Heart right ventricle (tissue), 16 donors: Measurements from ENCODE around the gene MCF2L2. TPM values are rescaled to one million over a fixed set of nuclear protein-coding genes. Genes with fewer than 3 reads are reported as not detected.
A peak's percentile ranks its signal among the peaks of the same experiment; 100 is the strongest.

ENCODE experiments used
- ATAC-seq, 8 donors: fragments of 200-7000 bp; cut with Tn5 transposase; one replicate each; pipeline ENCODE4 v1.9.1; 2020; ENCODE audit warnings: mild to moderate bottlenecking in 8 of 8, moderate library complexity in 8 of 8, moderate number of reproducible peaks in 1 of 8
- DNase-seq, 2 donors: peaks; one replicate each; pipeline ENCODE4 v3.0.0-alpha.2; 2020
- H3K27ac ChIP-seq, 10 donors: fragments of 200-600 bp; sonication (generic) in 2 of 10; one replicate each; pipeline versions ENCODE4 v1.5.0 to v1.8.0; 2020 to 2022; ENCODE audit warnings: mild to moderate bottlenecking in 3 of 10
- H3K27me3 ChIP-seq, 7 donors: fragments of 200-600 bp; one replicate each; pipeline ENCODE4 v1.8.0; 2021 to 2022; ENCODE audit warnings: mild to moderate bottlenecking in 2 of 7
- H3K36me3 ChIP-seq, 9 donors: fragments of 200-600 bp; sonication (generic) in 1 of 9; one replicate each; pipeline versions ENCODE4 v1.5.0 to v1.8.0; 2020 to 2022; ENCODE audit warnings: mild to moderate bottlenecking in 2 of 9
- H3K4me1 ChIP-seq, 9 donors: fragments of 200-600 bp; sonication (generic) in 1 of 9; one replicate each; pipeline versions ENCODE4 v1.5.0 to v1.8.0; 2020 to 2022; ENCODE audit warnings: mild to moderate bottlenecking in 4 of 9
- H3K4me3 ChIP-seq, 10 donors: fragments of 200-600 bp; sonication (generic) in 2 of 10; one replicate each; pipeline versions ENCODE4 v1.5.0 to v1.8.0; 2020 to 2022; ENCODE audit warnings: mild to moderate bottlenecking in 7 of 10, moderate library complexity in 2 of 10
- H3K9me3 ChIP-seq, 11 donors: fragments of 200-600 bp in 10 of 11; sonication (generic) in 2 of 11; one replicate each; pipeline versions ENCODE4 v1.5.0 to v1.8.0; 2013 to 2022; ENCODE audit warnings: mild to moderate bottlenecking in 2 of 11, control low read depth in 1 of 11, moderate library complexity in 1 of 11
- WGBS, 2 donors: extraction: QIAGEN DNeasy Blood & Tissue Kit; methylation state at CpG; one replicate each; pipeline ENCODE4 v1.1.7; 2013; ENCODE audit warnings: inconsistent platforms in 1 of 2; 5-methylcytosine and 5-hydroxymethylcytosine counted together
- intact Hi-C, 10 donors: fragments of 100-400 bp; cut with DNase I; formaldehyde crosslinking; loops; one replicate each; pipeline versions ENCODE4 v1.11.1 to v1.14.2; 2022
- polyA plus RNA-seq, 2 donors: library from polyadenylated mRNA; stranded (reverse); fragments of 200-250 nt; gene quantifications; one replicate each; pipeline ENCODE4 v1.2.3, GENCODE V29; 2013
- total RNA-seq, 10 donors: library from RNA; stranded (reverse); fragmentation: NEBNext Ultra II Directional in 3 of 10; extraction: Animal tissue kit (Norgen Biotek cat#: 25700) in 3 of 10; gene quantifications; one replicate each; pipeline versions ENCODE4 v1.2.1 to v1.2.4, GENCODE V29; 2021 to 2023
- TF ChIP-seq, protein P1 (sequence below), 9 donors: fragments of 200-600 bp; sonication (generic) in 2 of 9; IDR thresholded peaks; one replicate each; pipeline versions ENCODE4 v1.5.0 to v1.8.0; 2021 to 2022; ENCODE audit warnings: antibody characterized with exemption in 9 of 9, mild to moderate bottlenecking in 5 of 9, moderate library complexity in 1 of 9
- donor health status: Arrhythmogenic right ventricular cardiomyopathy.
- donor health status: ischemic (EF 13 %, LVEDD 7.1; RV severe dilation, severe dysfunction).
- donor health status: healthy with polysubstance abuse.
- donor health status: DM: no; HTN: yes; CAD: no.
- donor health status: DM: no; HTN: no; CAD: no.
- donor health status: ischemic (EF 25% LVEDD 6.9; RV normal size, moderate dysfunction).
- donor health status: ischemic (EF 25% LVEDD 5.7; RV mildly dilated, moderate dysfunction).
- donor health status: healthy.
- donor health status: DM: yes; HTN: yes; CAD: no.
- donor health status: Ischemic cardiomyopathy.
- donor health status: ischemic (EF 35%, LVEDD 5.7; RV mildly dilated, moderate dysfunction).
- donor health status: nonischemic (EF 11% LVEDD 7.7; RV severe dilation, severe dysfunction).
- donor health status: DM: yes; HTN: yes; CAD: no.
- donor health status: PGD.
- donor health status: ischemic (EF 29% LVEDD 5.4; RV normal size, mild dysfunction).
- donor health status: nonischemic (EF 23%, LVEDD 6.1; RV moderate dilation, normal function).

MCF2L2 gene
- total and polyA plus RNA-seq, 12 donors: 0.09 to 1.5 (median 0.40) TPM; not detected in 1

GRCh38 chr3:183274609-183275008 is 153.8 kb downstream of the MCF2L2 start:
- DNase-seq (no peak), ATAC-seq (no peak)
- Histone ChIP-seq H3K27ac (peak overlapping the region in 1 of 10 donors; percentile 63), H3K4me3 (no peak overlapping the region), H3K27me3 (no peaks in the 10 kb centered on the region), H3K9me3 (no peaks in the 10 kb centered on the region), H3K36me3 (peaks cover 0 to 15% (median 0%) of the 10 kb centered on the region in 9 donors), H3K4me1 (peaks cover 0 to 36% (median 5%) of the 10 kb centered on the region in 9 donors)
- intact Hi-C loops: no loop called here
- WGBS, 2 donors: 92 to 94% methylated on average over 5 of the region's 5 CpGs
- TF ChIP-seq, protein P1, sequence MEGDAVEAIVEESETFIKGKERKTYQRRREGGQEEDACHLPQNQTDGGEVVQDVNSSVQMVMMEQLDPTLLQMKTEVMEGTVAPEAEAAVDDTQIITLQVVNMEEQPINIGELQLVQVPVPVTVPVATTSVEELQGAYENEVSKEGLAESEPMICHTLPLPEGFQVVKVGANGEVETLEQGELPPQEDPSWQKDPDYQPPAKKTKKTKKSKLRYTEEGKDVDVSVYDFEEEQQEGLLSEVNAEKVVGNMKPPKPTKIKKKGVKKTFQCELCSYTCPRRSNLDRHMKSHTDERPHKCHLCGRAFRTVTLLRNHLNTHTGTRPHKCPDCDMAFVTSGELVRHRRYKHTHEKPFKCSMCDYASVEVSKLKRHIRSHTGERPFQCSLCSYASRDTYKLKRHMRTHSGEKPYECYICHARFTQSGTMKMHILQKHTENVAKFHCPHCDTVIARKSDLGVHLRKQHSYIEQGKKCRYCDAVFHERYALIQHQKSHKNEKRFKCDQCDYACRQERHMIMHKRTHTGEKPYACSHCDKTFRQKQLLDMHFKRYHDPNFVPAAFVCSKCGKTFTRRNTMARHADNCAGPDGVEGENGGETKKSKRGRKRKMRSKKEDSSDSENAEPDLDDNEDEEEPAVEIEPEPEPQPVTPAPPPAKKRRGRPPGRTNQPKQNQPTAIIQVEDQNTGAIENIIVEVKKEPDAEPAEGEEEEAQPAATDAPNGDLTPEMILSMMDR (IDR thresholded peaks at IDR 0.05): no peak

- Histone ChIP-seq H3K4me3 (no peak overlapping the region), H3K36me3 (peaks cover 0 to 18% (median 0%) of the 10 kb centered on the region in 9 donors), H3K9me3 (no peaks in the 10 kb centered on the region), H3K27me3 (no peaks in the 10 kb centered on the region), H3K27ac (peak overlapping the region in 1 of 10 donors; percentile 58), H3K4me1 (peaks cover 0 to 39% (median 5%) of the 10 kb centered on the region in 9 donors)
- intact Hi-C loops: no loop called here
- ATAC-seq (no peak), DNase-seq (no peak)
- TF ChIP-seq, protein P1 (IDR thresholded peaks at IDR 0.05): no peak
Observed at GRCh38 chr3:183272791-183273190, 155.6 kb downstream of the MCF2L2 start.

GRCh38 chr3:183272142-183272541 is 156.3 kb downstream of the MCF2L2 start:
- no peak overlapping the region for H3K4me3 ChIP-seq
- peak overlapping the region in 1 of 10 donors; percentile 58 for H3K27ac ChIP-seq
- no peaks in the 10 kb centered on the region for H3K9me3 ChIP-seq
- DNase-seq: no peak
- no peak for ATAC-seq
- H3K27me3 ChIP-seq: no peaks in the 10 kb centered on the region
- intact Hi-C loops: no loop called here
- WGBS, 2 donors: 95 to 97% methylated on average over 3 of the region's 3 CpGs
- peaks cover 0 to 18% (median 0%) of the 10 kb centered on the region in 9 donors for H3K36me3 ChIP-seq
- peaks cover 0 to 39% (median 5%) of the 10 kb centered on the region in 9 donors for H3K4me1 ChIP-seq
- TF ChIP-seq, protein P1 (IDR thresholded peaks at IDR 0.05): no peak

- Histone ChIP-seq H3K27me3 (no peaks in the 10 kb centered on the region), H3K4me1 (peaks cover 0 to 47% (median 12%) of the 10 kb centered on the region in 9 donors), H3K36me3 (peaks cover 0 to 18% (median 0%) of the 10 kb centered on the region in 9 donors), H3K9me3 (no peaks in the 10 kb centered on the region), H3K27ac (no peak overlapping the region), H3K4me3 (no peak overlapping the region)
- intact Hi-C loops: no loop called here
- ATAC-seq (no peak), DNase-seq (no peak)
- WGBS, 2 donors: 89 to 90% methylated on average over 7 of the region's 7 CpGs
- TF ChIP-seq, protein P1 (IDR thresholded peaks at IDR 0.05): no peak
Observed at GRCh38 chr3:183270344-183270743, 158.1 kb downstream of the MCF2L2 start.
